Measurements from ENCODE around the gene FBLN2.
A peak's percentile ranks its signal among the peaks of the same experiment; 100 is the strongest.

FBLN2 gene

GRCh38 chr3:13628841-13629551 is 80.1 kb downstream of the FBLN2 start:
- no peak for DNase-seq

GRCh38 chr3:13629644-13630043 is 80.7 kb downstream of the FBLN2 start:
- no peak for DNase-seq

- no peak for DNase-seq
Measured at GRCh38 chr3:13631256-13631655, 82.3 kb downstream of the FBLN2 start.

- no peak for DNase-seq
Measured at GRCh38 chr3:13633176-13633575, 84.3 kb downstream of the FBLN2 start.

- no peak for DNase-seq
Measured at GRCh38 chr3:13634151-13634550, 85.2 kb downstream of the FBLN2 start.

GRCh38 chr3:13634615-13635014 is 85.7 kb downstream of the FBLN2 start:
- no peak for DNase-seq

GRCh38 chr3:13636186-13636585 is 87.3 kb downstream of the FBLN2 start:
- DNase-seq: no peak

GRCh38 chr3:13636874-13637273 is 87.9 kb downstream of the FBLN2 start:
- DNase-seq: no peak

GRCh38 chr3:13637311-13637891 is 88.5 kb downstream of the FBLN2 start:
- DNase-seq: no peak

GRCh38 chr3:13637953-13638352 is 89.0 kb downstream of the FBLN2 start:
- no peak for DNase-seq

GRCh38 chr3:13638927-13639326 is 90.0 kb downstream of the FBLN2 start:
- no peak for DNase-seq

- DNase-seq: no peak
Measured at GRCh38 chr3:13642597-13642996, 93.7 kb downstream of the FBLN2 start.

- DNase-seq: peak; percentile 16
Measured at GRCh38 chr3:13644341-13645117, 95.6 kb downstream of the FBLN2 start.

GRCh38 chr3:13645801-13646637 is 97.1 kb downstream of the FBLN2 start:
- DNase-seq: no peak

- DNase-seq: peak; percentile 42
Measured at GRCh38 chr3:13647298-13648059, 98.6 kb downstream of the FBLN2 start.

GRCh38 chr3:13648060-13649001 is 99.4 kb downstream of the FBLN2 start:
- peak; percentile 64 for DNase-seq

GRCh38 chr3:13650210-13651056 is 101.5 kb downstream of the FBLN2 start:
- peak; percentile 75 for DNase-seq

GRCh38 chr3:13651057-13651400 is 102.1 kb downstream of the FBLN2 start:
- DNase-seq: no peak

- DNase-seq: no peak
Measured at GRCh38 chr3:13651775-13652428, 103.0 kb downstream of the FBLN2 start.

GRCh38 chr3:13652728-13653127 is 103.8 kb downstream of the FBLN2 start:
- no peak for DNase-seq
